Gastroesophageal sphincter (tissue), 3 donors: Measurements from ENCODE around the gene VAMP4.

Experiments used
- CTCF ChIP-seq, 4 experiments: fragments of 200-600 bp in 2 of 4; fragments of 450-650 bp in 2 of 4; sonication (generic) in 1 of 4; IDR thresholded peaks; one replicate each; pipeline ENCODE4 v1.5.1; 2017 to 2019; ENCODE audit warnings: antibody characterized with exemption in 4 of 4, mild to moderate bottlenecking in 2 of 4, moderate library complexity in 2 of 4
- POLR2A ChIP-seq, 2 donors: fragments of 450-650 bp; IDR thresholded peaks; one replicate each; pipeline ENCODE4 v1.6.1; 2017; ENCODE audit warnings: antibody characterized with exemption in 2 of 2, mild to moderate bottlenecking in 2 of 2, moderate library complexity in 1 of 2
- POLR2AphosphoS5 ChIP-seq: sonication (generic); formaldehyde crosslinking; IDR thresholded peaks from one replicate; pipeline ENCODE4 v1.6.1; 2017; ENCODE audit warnings: antibody characterized with exemption

DNA sequence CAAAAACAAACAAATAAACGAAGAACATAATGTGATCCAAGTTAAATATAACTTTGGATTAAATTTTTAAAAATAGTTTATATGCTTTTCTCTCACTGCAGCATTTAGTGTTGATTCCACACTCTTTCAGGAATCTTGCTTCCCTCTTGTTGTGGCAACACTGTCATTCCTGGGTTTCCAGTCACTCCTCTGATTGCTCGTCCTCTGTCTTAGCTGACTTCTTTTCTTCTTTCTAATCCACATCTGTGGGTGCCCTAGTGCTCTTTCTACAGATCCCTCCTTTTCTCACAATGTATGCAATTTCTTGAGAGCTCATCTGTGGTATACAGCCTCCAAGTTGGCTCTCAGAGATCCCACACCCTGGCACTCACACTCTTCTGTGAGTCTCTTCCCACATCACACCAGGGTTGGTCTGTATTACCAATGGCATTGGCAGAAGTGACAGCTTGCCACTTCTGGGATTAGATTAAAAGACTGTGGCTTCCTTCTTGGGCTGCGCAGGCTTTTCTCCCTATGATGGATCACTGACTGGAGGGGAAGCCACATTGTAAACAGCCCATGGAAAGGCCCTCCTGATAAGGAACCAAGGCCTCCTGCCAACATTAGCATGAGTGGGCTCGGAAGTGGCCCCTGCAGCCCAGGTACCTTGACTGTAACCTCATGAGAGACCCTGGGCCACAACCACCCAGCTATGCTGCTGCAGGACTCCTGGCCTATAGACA is 77.8 kb downstream of the VAMP4 start:
- TF ChIP-seq CTCF (IDR thresholded peaks at IDR 0.05): no peak
- no peak for TF ChIP-seq POLR2A (IDR thresholded peaks at IDR 0.05)
- TF ChIP-seq POLR2AphosphoS5: no peak
